Measurements from ENCODE around the gene TTBK2. TPM values are rescaled to one million over a fixed set of nuclear protein-coding genes. Genes with fewer than 3 reads are reported as not detected.

TTBK2 gene
- total and polyA plus RNA-seq, 10 of the 15 experiments (the other 5 are each of a cell fraction or from before 2014, with no cell fraction given), result 0.66 to 9.1 (median 3.7) TPM

DNA sequence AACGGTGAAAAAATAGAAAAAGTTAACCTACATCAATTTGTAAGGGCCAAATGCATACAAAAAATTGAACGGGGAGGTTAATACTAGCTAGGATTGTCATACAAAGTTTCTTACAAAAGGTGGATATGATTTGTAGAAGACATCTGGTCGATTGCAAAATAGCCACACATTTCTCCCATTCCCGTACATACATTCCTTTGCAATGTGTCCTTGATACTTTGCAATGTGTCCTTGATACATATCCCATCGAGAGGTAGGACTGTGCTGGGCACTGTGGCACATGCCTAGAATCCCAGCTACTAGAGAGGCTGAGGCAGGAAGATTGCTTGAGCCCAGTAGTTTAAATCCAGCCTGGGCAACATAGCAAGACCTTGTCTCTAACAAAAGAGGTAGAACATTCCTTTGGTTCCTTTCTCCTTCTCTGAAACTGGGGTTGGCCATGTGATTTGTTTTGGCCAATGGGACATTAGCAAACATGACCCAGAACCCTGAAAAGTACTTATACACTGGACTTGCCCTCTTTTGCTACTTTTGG is 9.5 kb downstream of the TTBK2 start:
- ChIA-PET RAD21 (ENCODE audit: unreplicated experiment) (no interaction called here), SMC1A (ENCODE audit: uncharacterized antibody, unreplicated experiment) (interaction anchor here (0.8 kb wide), 1 partner anchor 159 kb away, joined by 3 read pairs; no protein-coding TSS in a partner anchor), POLR2A (interaction anchor here (0.7 to 1.5 kb wide), 2 partner anchors 40 to 99 kb away, joined by 3 to 7 read pairs; no protein-coding TSS in a partner anchor), CTCF (interaction anchor here (0.6 to 1.3 kb wide), 3 partner anchors 11 to 868 kb away, joined by 3 to 4 read pairs (median 4); no protein-coding TSS in a partner anchor)
- intact Hi-C loops (cut with micrococcal nuclease; ENCODE audit: unreplicated experiment), result no loop called here
- Histone ChIP-seq H3K4me3 (no peak overlapping the region), H3K9me3 (replicated peaks; ENCODE audit: control insufficient read depth, insufficient read depth, low read length) (no peaks in the 10 kb centered on the region), H3K79me2 (ENCODE audit: control insufficient read depth, insufficient read depth, low read length) (no peaks in the 10 kb centered on the region; the same call in 1 of the 2 replicates), H2AFZ (ENCODE audit: control insufficient read depth, low read depth, low read length) (no peak overlapping the region), H3K27me3 (replicated peaks in 1 of 2; ENCODE audit: control insufficient read depth in 2 of 2, insufficient read depth in 2 of 2, low read length in 1 of 2) (no peaks in the 10 kb centered on the region), H3K9ac (ENCODE audit: control insufficient read depth, insufficient read depth, low read length) (no peak overlapping the region), H3K36me3 (ENCODE audit: control insufficient read depth in 2 of 2, insufficient read depth in 2 of 2, low read length in 1 of 2) (no peaks in the 10 kb centered on the region), H4K20me1 (ENCODE audit: control insufficient read depth, insufficient read depth) (no peaks in the 10 kb centered on the region), H3K27ac (ENCODE audit: control insufficient read depth, insufficient read depth) (no peak overlapping the region), H3K4me1 (ENCODE audit: control insufficient read depth, insufficient read depth, low read length) (peaks cover 11% of the 10 kb centered on the region), H3K4me2 (ENCODE audit: control insufficient read depth, insufficient read depth) (no peak overlapping the region)
- ATAC-seq (no peak), DNase-seq (ENCODE audit: low read depth, low spot score) (no peak), FAIRE-seq (no peak)
- 96% methylated on average over 4 of the region's 5 CpGs for WGBS (ENCODE audit: insufficient coverage, insufficient replicate concordance, low lambda C conversion rate, missing lambda C conversion rate)
- in situ Hi-C loops (cut with MboI), result no loop called here
- no peak for TF ChIP-seq EED (IDR thresholded peaks at IDR 0.05; ENCODE audit: low read depth)
- no TSS peak for BruUV-seq (replicated peaks)

DNA sequence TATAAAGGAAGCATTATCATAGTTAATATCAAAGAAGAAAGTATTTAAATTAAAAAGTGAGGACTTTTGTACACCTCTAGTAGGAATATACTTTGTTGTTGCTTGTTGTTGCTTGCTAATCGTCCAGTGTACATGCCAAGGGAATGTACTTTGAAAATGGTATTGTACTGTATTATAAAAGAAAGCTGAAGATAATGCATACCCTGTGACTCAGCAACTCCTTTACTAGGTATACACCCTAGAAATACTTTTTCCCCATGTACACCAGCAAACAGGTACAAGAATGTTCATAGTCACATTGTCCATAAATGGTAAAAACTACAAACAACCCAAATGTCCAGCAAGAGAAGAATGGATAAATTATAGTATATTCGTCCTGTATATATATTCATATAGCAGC is 12.0 kb downstream of the TTBK2 start:
- no peak for DNase-seq (ENCODE audit: low read depth, low spot score)
- Histone ChIP-seq H2AFZ (ENCODE audit: control insufficient read depth, low read depth, low read length) (no peak overlapping the region), H3K4me2 (ENCODE audit: control insufficient read depth, insufficient read depth) (no peak overlapping the region), H3K27ac (ENCODE audit: control insufficient read depth, insufficient read depth) (no peak overlapping the region), H3K36me3 (ENCODE audit: control insufficient read depth in 2 of 2, insufficient read depth in 2 of 2, low read length in 1 of 2) (no peaks in the 10 kb centered on the region), H3K9ac (ENCODE audit: control insufficient read depth, insufficient read depth, low read length) (no peak overlapping the region), H3K4me1 (ENCODE audit: control insufficient read depth, insufficient read depth, low read length) (no peaks in the 10 kb centered on the region), H3K9me3 (replicated peaks; ENCODE audit: control insufficient read depth, insufficient read depth, low read length) (no peaks in the 10 kb centered on the region), H4K20me1 (ENCODE audit: control insufficient read depth, insufficient read depth) (no peaks in the 10 kb centered on the region), H3K4me3 (no peak overlapping the region), H3K79me2 (ENCODE audit: control insufficient read depth, insufficient read depth, low read length) (no peaks in the 10 kb centered on the region), H3K27me3 (replicated peaks in 1 of 2; ENCODE audit: control insufficient read depth in 2 of 2, insufficient read depth in 2 of 2, low read length in 1 of 2) (no peaks in the 10 kb centered on the region)
- intact Hi-C loops (cut with micrococcal nuclease; ENCODE audit: unreplicated experiment), result no loop called here
- BruUV-seq (replicated peaks), result no TSS peak
- ChIA-PET RAD21 (ENCODE audit: unreplicated experiment) (no interaction called here), SMC1A (ENCODE audit: uncharacterized antibody, unreplicated experiment) (interaction anchor here (0.6 to 1.3 kb wide), 4 partner anchors 16 to 1829 kb away, joined by 3 read pairs; no protein-coding TSS in a partner anchor), CTCF (interaction anchor here (1.6 to 2.0 kb wide), 2 partner anchors 9 to 18 kb away, joined by 5 read pairs; no protein-coding TSS in a partner anchor), POLR2A (interaction anchor here (1.3 kb wide), 1 partner anchor 9 kb away, joined by 6 read pairs; no protein-coding TSS in a partner anchor)
- no peak for ATAC-seq
- FAIRE-seq, result no peak
- 96% methylated on average over 2 of the region's 2 CpGs for WGBS (ENCODE audit: insufficient coverage, insufficient replicate concordance, low lambda C conversion rate, missing lambda C conversion rate)
- in situ Hi-C loops (cut with MboI), result no loop called here
- no peak for TF ChIP-seq MXI1 (IDR thresholded peaks at IDR 0.05; ENCODE audit: low read depth, low read length)
- TF ChIP-seq CHD1 (IDR thresholded peaks at IDR 0.05; ENCODE audit: low read depth, low read length), result no peak
- TF ChIP-seq, protein P1, sequence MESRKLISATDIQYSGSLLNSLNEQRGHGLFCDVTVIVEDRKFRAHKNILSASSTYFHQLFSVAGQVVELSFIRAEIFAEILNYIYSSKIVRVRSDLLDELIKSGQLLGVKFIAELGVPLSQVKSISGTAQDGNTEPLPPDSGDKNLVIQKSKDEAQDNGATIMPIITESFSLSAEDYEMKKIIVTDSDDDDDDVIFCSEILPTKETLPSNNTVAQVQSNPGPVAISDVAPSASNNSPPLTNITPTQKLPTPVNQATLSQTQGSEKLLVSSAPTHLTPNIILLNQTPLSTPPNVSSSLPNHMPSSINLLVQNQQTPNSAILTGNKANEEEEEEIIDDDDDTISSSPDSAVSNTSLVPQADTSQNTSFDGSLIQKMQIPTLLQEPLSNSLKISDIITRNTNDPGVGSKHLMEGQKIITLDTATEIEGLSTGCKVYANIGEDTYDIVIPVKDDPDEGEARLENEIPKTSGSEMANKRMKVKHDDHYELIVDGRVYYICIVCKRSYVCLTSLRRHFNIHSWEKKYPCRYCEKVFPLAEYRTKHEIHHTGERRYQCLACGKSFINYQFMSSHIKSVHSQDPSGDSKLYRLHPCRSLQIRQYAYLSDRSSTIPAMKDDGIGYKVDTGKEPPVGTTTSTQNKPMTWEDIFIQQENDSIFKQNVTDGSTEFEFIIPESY (IDR thresholded peaks at IDR 0.05), result no peak
- no peak for TF ChIP-seq CBX5 (IDR thresholded peaks at IDR 0.05; ENCODE audit: low read depth)
- TF ChIP-seq, protein P2, sequence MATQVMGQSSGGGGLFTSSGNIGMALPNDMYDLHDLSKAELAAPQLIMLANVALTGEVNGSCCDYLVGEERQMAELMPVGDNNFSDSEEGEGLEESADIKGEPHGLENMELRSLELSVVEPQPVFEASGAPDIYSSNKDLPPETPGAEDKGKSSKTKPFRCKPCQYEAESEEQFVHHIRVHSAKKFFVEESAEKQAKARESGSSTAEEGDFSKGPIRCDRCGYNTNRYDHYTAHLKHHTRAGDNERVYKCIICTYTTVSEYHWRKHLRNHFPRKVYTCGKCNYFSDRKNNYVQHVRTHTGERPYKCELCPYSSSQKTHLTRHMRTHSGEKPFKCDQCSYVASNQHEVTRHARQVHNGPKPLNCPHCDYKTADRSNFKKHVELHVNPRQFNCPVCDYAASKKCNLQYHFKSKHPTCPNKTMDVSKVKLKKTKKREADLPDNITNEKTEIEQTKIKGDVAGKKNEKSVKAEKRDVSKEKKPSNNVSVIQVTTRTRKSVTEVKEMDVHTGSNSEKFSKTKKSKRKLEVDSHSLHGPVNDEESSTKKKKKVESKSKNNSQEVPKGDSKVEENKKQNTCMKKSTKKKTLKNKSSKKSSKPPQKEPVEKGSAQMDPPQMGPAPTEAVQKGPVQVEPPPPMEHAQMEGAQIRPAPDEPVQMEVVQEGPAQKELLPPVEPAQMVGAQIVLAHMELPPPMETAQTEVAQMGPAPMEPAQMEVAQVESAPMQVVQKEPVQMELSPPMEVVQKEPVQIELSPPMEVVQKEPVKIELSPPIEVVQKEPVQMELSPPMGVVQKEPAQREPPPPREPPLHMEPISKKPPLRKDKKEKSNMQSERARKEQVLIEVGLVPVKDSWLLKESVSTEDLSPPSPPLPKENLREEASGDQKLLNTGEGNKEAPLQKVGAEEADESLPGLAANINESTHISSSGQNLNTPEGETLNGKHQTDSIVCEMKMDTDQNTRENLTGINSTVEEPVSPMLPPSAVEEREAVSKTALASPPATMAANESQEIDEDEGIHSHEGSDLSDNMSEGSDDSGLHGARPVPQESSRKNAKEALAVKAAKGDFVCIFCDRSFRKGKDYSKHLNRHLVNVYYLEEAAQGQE (IDR thresholded peaks at IDR 0.05; ENCODE audit: low read depth, low read length), result no peak
- TF ChIP-seq, protein P3, sequence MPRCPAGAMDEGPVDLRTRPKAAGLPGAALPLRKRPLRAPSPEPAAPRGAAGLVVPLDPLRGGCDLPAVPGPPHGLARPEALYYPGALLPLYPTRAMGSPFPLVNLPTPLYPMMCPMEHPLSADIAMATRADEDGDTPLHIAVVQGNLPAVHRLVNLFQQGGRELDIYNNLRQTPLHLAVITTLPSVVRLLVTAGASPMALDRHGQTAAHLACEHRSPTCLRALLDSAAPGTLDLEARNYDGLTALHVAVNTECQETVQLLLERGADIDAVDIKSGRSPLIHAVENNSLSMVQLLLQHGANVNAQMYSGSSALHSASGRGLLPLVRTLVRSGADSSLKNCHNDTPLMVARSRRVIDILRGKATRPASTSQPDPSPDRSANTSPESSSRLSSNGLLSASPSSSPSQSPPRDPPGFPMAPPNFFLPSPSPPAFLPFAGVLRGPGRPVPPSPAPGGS (IDR thresholded peaks at IDR 0.05; ENCODE audit: borderline replicate concordance, insufficient read depth, low read depth, low read length, poor library complexity, severe bottlenecking), result no peak
- no peak for TF ChIP-seq NRF1 (conservative IDR thresholded peaks at IDR 0.05; ENCODE audit: low read depth, low read length)
- TF ChIP-seq RFX5 (IDR thresholded peaks at IDR 0.05; ENCODE audit: low read depth, low read length), result no peak
